ENCODE data around the gene FREM1. TPM values are rescaled to one million over a fixed set of nuclear protein-coding genes. Genes with fewer than 3 reads are reported as not detected.
A peak's percentile ranks its signal among the peaks of the same experiment; 100 is the strongest.

The FREM1 gene
- total RNA-seq, 1 donor from 2014 or later = 0.85 TPM

DNA sequence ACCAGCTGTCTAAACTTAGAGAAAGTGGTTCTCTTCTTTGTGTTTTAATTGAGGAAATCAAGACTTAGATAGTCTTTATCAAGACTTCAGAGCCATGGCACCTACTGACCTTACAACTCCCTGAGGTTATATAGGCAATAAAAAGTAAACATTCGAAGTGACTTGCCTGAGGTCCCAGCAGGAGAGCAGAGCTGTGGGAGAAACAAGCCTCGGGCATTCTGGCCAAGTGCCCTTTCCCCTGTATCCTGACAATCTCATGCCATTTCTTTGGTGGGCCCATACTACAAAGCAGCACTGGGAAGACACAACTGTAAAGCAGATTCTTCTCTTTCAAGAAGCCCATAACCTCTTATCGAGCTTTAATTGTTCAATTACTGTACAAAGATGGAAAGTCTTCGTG is 23.1 kb downstream of the FREM1 start:
- no peaks in the 10 kb centered on the region for H3K9me3 ChIP-seq
- TF ChIP-seq CTCF (IDR thresholded peaks at IDR 0.05) = no peak
- H3K36me3 ChIP-seq = no peaks in the 10 kb centered on the region
- no peak overlapping the region for H3K4me3 ChIP-seq
- H3K27me3 ChIP-seq = no peaks in the 10 kb centered on the region
- DNase-seq (ENCODE audit: low spot score in 2 of 2) = no peak
- no peak overlapping the region for H3K27ac ChIP-seq
- peaks cover 0 to 10% of the 10 kb centered on the region in 2 donors for H3K4me1 ChIP-seq
- intact Hi-C loops (cut with DNase I) = no loop called here

GRCh38 chr9:14883310-14883944 is 26.8 kb downstream of the FREM1 start:
- intact Hi-C loops (cut with DNase I) = no loop called here
- no peak for TF ChIP-seq CTCF (IDR thresholded peaks at IDR 0.05)

GRCh38 chr9:14882090-14882489 is 28.1 kb downstream of the FREM1 start:
- Histone ChIP-seq H3K27ac (no peak overlapping the region), H3K36me3 (no peaks in the 10 kb centered on the region), H3K4me1 (peaks cover 0 to 15% of the 10 kb centered on the region in 2 donors), H3K27me3 (no peaks in the 10 kb centered on the region), H3K4me3 (no peak overlapping the region), H3K9me3 (no peaks in the 10 kb centered on the region)
- no peak for TF ChIP-seq CTCF (IDR thresholded peaks at IDR 0.05)
- intact Hi-C loops (cut with DNase I) = no loop called here
- DNase-seq (ENCODE audit: low spot score in 2 of 2) = no peak

More at GRCh38 chr9:14883310-14883944, 26.8 kb downstream of the FREM1 start:
- Histone ChIP-seq H3K27me3 (no peaks in the 10 kb centered on the region), H3K9me3 (no peaks in the 10 kb centered on the region), H3K27ac (peak overlapping the region; percentile 72 to 82), H3K4me1 (peaks cover 0 to 15% of the 10 kb centered on the region in 2 donors), H3K36me3 (no peaks in the 10 kb centered on the region), H3K4me3 (peak overlapping the region; percentile 16 to 22)
- no peak for DNase-seq (ENCODE audit: low spot score in 2 of 2)

GRCh38 chr9:14881006-14881405 is 29.2 kb downstream of the FREM1 start:
- no peak overlapping the region for H3K27ac ChIP-seq
- intact Hi-C loops (cut with DNase I) = loop anchor here (2.0 kb wide), 1 partner anchor 26 kb away; no protein-coding TSS in a partner anchor
- TF ChIP-seq CTCF (IDR thresholded peaks at IDR 0.05) = no peak
- no peaks in the 10 kb centered on the region for H3K9me3 ChIP-seq
- H3K27me3 ChIP-seq = no peaks in the 10 kb centered on the region
- H3K4me1 ChIP-seq = peaks cover 0 to 15% of the 10 kb centered on the region in 2 donors
- no peak overlapping the region for H3K4me3 ChIP-seq
- no peaks in the 10 kb centered on the region for H3K36me3 ChIP-seq
- no peak for DNase-seq (ENCODE audit: low spot score in 2 of 2)

DNA sequence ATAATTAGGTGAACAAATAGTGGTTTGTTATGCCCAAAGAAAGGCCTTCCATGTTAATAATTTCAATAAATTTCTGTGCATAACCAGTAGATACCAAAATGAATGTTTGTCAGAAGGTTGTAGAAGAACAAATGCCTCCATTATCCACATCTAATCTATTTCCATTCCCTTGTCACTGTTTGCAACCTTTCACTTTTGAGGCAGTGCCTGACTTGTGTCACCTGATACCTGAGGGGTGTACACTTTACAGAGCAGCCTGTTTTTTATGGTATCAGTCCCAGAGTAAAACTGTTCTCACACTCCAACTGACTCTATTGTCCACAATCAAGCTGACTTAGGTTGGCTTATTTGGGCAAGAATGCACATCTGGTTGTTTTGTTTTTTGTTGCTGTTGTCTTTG is 40.1 kb downstream of the FREM1 start:
- no peak overlapping the region for H3K4me3 ChIP-seq
- H3K27me3 ChIP-seq = no peaks in the 10 kb centered on the region
- no peak for TF ChIP-seq CTCF (IDR thresholded peaks at IDR 0.05)
- H3K4me1 ChIP-seq = no peaks in the 10 kb centered on the region
- no peaks in the 10 kb centered on the region for H3K9me3 ChIP-seq
- no peaks in the 10 kb centered on the region for H3K36me3 ChIP-seq
- intact Hi-C loops (cut with DNase I) = no loop called here
- no peak for DNase-seq (ENCODE audit: low spot score in 2 of 2)
- H3K27ac ChIP-seq = no peak overlapping the region

All from ascending aorta (tissue), 2 donors.